ENCODE data around the gene IL23R. TPM values are rescaled to one million over a fixed set of nuclear protein-coding genes. Genes with fewer than 3 reads are reported as not detected.

The IL23R gene
- total RNA-seq, 1 donor from 2014 or later: not detected

DNA sequence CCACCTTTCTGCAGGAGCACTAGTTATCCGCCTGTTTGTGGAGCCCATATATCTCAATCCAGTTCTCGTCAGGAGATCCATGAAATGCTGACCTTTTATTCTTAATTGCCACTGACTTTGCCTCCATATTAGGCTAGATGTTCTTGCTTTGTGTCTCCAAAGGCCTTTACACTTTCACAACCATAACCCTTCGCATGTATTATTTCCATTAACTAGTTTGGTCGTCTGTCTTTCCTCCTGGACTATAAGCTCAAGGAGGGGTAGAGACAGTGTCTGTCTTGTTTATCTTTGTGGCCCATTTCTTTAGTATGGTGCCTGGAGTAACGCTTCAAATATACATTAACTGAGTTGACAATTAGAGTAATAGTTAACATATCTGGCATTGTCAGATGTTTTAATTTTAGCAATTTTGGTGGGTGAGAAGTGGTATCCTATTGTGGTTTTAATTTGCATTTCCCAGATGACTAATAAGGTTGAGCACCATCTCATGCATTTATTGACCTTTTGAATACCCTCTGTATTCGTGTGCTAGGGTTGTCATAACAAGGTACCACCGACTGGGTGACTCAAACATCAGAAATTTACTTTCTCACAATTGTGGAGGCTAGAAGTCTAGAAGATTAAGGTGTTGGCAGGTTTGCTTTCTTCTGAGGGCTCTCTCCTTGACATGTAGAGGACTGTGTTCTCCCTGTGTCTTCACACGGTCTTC lies 119.7 kb downstream of the IL23R start:
- Histone ChIP-seq H3K27ac (no peak overlapping the region), H3K27me3 (no peaks in the 10 kb centered on the region), H3K4me3 (no peak overlapping the region), H3K4me1 (no peaks in the 10 kb centered on the region), H3K9me3 (no peaks in the 10 kb centered on the region), H3K36me3 (no peaks in the 10 kb centered on the region)
- TF ChIP-seq, protein P1, sequence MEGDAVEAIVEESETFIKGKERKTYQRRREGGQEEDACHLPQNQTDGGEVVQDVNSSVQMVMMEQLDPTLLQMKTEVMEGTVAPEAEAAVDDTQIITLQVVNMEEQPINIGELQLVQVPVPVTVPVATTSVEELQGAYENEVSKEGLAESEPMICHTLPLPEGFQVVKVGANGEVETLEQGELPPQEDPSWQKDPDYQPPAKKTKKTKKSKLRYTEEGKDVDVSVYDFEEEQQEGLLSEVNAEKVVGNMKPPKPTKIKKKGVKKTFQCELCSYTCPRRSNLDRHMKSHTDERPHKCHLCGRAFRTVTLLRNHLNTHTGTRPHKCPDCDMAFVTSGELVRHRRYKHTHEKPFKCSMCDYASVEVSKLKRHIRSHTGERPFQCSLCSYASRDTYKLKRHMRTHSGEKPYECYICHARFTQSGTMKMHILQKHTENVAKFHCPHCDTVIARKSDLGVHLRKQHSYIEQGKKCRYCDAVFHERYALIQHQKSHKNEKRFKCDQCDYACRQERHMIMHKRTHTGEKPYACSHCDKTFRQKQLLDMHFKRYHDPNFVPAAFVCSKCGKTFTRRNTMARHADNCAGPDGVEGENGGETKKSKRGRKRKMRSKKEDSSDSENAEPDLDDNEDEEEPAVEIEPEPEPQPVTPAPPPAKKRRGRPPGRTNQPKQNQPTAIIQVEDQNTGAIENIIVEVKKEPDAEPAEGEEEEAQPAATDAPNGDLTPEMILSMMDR (IDR thresholded peaks at IDR 0.05): no peak
- intact Hi-C loops (cut with DNase I): no loop called here
- no peak for DNase-seq (ENCODE audit: low spot score in 2 of 2)

DNA sequence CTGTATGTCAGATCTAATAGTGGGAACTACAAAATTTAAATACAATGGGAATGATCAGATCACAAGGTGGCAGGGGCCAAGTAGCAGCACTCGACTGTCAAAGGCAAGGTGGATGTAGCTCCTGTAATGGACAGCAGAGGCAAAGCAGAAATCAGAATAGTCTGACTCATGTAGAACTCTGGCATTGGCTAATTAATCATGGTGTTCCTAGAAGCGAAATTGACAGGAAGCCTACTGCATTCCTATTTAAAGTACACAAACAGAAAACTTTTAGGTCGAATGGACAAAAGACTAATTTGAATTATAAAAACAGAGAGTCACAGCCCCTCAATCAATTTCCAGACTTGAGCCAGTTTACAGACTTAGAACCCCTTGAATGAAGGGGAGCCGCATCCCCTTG lies 124.0 kb downstream of the IL23R start:
- Histone ChIP-seq H3K9me3 (no peaks in the 10 kb centered on the region), H3K4me1 (no peaks in the 10 kb centered on the region), H3K4me3 (no peak overlapping the region), H3K36me3 (no peaks in the 10 kb centered on the region), H3K27me3 (no peaks in the 10 kb centered on the region), H3K27ac (no peak overlapping the region)
- TF ChIP-seq, protein P1 (IDR thresholded peaks at IDR 0.05): no peak
- no peak for DNase-seq (ENCODE audit: low spot score in 2 of 2)
- intact Hi-C loops (cut with DNase I): no loop called here

DNA sequence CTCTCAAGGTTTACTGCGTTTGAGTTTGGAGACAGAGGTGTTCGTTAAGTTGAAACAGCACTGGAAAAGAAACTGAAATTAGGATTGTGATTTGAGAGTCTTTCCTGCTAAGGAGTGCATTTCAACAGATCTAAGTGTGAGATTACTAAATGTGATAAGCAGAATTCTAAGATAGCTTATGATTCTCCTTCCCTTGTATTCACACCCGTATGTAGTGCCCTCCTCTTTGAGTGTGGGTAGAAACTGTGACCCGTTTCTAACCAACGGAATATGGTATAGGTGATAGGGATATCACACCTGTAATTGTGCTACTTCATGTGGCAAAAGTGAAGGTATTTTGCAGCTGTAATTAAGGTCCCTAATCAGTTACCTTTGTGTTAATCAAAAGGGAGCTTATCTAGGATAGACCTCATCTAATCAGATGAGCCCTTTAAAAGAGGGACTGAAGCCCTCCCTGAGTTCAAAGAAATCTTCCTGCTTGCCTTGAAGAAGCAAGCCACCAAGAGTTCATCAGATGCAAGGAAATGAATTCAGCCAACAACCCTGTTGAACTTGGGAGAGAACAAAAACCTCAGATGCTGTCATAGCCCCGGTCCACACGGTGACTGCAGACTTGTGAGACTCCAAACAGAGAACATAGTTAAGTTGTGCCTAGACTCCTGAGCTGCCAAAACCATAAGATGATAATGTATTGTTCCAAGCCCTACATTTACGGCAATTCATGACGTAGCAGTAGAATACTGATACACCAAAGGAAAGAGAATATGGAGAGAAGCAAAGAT lies 128.8 kb downstream of the IL23R start:
- Histone ChIP-seq H3K4me1 (no peaks in the 10 kb centered on the region), H3K4me3 (no peak overlapping the region), H3K36me3 (no peaks in the 10 kb centered on the region), H3K27ac (no peak overlapping the region), H3K9me3 (no peaks in the 10 kb centered on the region), H3K27me3 (no peaks in the 10 kb centered on the region)
- no peak for DNase-seq (ENCODE audit: low spot score in 2 of 2)
- intact Hi-C loops (cut with DNase I): no loop called here
- TF ChIP-seq, protein P1 (IDR thresholded peaks at IDR 0.05): no peak

DNA sequence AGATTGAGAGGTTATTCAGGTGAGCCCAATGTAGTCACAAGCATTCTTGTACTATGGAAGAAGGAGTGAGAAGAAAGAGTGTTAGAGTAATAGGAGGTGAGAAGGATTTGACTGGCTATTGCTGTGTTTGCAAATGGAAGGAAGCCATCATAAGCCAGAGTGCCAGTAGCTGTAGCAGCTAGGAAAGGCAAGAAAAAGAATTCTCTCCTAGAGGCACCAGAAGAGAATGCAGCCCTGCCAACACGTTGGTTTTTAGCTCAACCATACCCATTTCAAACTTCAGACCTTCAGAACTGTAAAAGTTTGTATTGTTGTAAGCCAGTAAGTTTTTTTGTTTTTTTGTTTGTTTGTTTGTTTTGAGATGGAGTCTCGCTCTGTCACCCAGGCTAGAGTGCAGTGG lies 132.5 kb downstream of the IL23R start:
- DNase-seq (ENCODE audit: low spot score in 2 of 2): no peak
- H3K27ac ChIP-seq: no peak overlapping the region
- no peak overlapping the region for H3K4me3 ChIP-seq
- intact Hi-C loops (cut with DNase I): no loop called here
- H3K9me3 ChIP-seq: no peaks in the 10 kb centered on the region
- no peaks in the 10 kb centered on the region for H3K36me3 ChIP-seq
- no peaks in the 10 kb centered on the region for H3K4me1 ChIP-seq
- TF ChIP-seq, protein P1 (IDR thresholded peaks at IDR 0.05): no peak
- H3K27me3 ChIP-seq: no peaks in the 10 kb centered on the region

DNA sequence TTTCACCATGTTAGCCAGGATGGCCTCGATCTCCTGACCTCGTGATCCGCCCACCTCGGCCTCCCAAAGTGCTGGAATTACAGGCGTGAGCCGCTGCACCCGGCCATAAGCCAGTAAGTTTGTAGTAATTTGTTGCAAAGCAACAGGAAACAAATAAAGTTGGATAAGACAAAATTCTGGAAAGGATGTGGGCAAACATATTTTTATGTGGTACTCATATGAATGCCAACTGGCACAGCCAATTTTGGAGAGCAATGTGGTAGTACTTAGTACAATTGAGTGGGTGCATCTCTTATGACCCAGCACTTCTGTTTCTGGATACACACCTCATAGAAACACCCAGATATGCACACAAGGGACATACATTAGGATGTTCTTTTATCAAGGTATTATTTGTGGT lies 133.0 kb downstream of the IL23R start:
- Histone ChIP-seq H3K9me3 (no peaks in the 10 kb centered on the region), H3K27ac (no peak overlapping the region), H3K4me1 (no peaks in the 10 kb centered on the region), H3K27me3 (no peaks in the 10 kb centered on the region), H3K36me3 (no peaks in the 10 kb centered on the region), H3K4me3 (no peak overlapping the region)
- intact Hi-C loops (cut with DNase I): no loop called here
- TF ChIP-seq, protein P1 (IDR thresholded peaks at IDR 0.05): no peak
- DNase-seq (ENCODE audit: low spot score in 2 of 2): no peak

Measured in ascending aorta (tissue), 2 donors.